HG03135 (cell line): ENCODE data around the gene RAB9A.
A peak's percentile ranks its signal among the peaks of the same experiment; 100 is the strongest.
"Not testable (repeated sequence)": the region's sequence is repeated elsewhere in the genome, so short reads cannot be mapped to it uniquely, and the experiment has no call there.

Experiments
- ATAC-seq: cut with Tn5 transposase; IDR thresholded peaks from one replicate; pipeline ENCODE4 v1.9.1; 2021; ENCODE audit warnings: mild to moderate bottlenecking, moderate library complexity; ENCODE audit not compliant: unreplicated experiment

Gene RAB9A

GRCh38 chrX:13699183-13699826 is 10.4 kb downstream of the RAB9A start:
- no peak for ATAC-seq

- no peak for ATAC-seq
Measured at GRCh38 chrX:13700380-13700779, 11.5 kb downstream of the RAB9A start.

- no peak for ATAC-seq
Measured at GRCh38 chrX:13702111-13702789, 13.3 kb downstream of the RAB9A start.

GRCh38 chrX:13703135-13703534 is 14.2 kb downstream of the RAB9A start:
- ATAC-seq = no peak

- no peak for ATAC-seq
Measured at GRCh38 chrX:13703589-13703988, 14.7 kb downstream of the RAB9A start.

- ATAC-seq = no peak
Measured at GRCh38 chrX:13711141-13711540, 22.2 kb downstream of the RAB9A start.

DNA sequence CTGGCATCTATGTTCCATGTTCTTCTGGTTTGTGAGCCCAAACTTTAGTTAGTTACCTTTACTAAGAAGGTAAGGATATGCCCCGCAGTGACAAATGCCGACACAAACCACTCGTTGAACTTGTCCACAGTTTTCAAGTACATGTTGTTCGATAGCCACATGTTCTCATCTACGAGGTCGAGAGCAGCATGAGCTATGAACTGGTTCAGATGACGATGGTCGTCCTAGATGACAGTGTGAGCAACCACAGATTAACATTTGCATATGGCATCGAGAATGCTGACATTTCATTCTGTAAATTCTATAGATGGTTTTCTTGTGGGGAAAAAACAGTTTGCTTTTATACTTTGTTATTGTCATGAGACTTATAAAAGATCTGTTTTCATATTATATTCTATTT is 27.5 kb downstream of the RAB9A start:
- ATAC-seq = no peak

- no peak for ATAC-seq
Measured at GRCh38 chrX:13716905-13717304, 28.0 kb downstream of the RAB9A start.

DNA sequence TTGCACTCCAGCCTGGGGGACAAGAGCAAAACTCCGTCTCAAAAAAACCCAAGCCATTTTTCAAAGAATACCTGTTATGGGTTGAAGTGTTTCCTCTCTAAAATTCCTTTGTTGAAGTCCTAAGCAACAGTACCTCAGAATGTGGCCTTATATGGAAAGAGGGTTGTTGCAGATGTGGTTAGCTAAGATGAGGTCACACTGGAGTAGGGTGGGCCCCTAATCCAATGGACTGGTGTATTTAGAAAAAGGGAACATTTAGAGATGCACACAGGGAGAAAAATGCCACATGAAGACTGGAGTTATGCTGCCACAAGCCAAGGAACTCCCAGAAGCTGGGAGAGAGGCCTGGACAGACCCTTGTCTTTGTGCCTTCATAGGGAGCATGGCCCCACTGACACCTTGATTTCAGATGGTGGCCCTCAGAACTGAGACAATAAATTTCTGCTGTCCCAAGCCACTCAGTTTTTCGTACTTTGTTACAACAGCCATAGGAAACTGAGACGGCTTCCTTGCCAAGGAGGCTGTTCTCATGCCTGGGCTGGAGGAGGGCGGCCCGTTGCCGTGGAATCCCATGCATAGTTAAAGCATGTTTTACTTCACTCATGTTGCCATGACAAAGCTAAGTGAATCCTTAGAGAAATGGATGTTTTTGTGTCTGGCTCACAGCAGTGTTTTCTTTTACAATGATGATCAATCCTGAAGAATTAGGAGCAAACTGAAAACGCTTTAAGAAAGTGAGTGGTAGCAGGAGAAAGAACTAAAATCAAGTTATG is 29.0 kb downstream of the RAB9A start:
- ATAC-seq = no peak

DNA sequence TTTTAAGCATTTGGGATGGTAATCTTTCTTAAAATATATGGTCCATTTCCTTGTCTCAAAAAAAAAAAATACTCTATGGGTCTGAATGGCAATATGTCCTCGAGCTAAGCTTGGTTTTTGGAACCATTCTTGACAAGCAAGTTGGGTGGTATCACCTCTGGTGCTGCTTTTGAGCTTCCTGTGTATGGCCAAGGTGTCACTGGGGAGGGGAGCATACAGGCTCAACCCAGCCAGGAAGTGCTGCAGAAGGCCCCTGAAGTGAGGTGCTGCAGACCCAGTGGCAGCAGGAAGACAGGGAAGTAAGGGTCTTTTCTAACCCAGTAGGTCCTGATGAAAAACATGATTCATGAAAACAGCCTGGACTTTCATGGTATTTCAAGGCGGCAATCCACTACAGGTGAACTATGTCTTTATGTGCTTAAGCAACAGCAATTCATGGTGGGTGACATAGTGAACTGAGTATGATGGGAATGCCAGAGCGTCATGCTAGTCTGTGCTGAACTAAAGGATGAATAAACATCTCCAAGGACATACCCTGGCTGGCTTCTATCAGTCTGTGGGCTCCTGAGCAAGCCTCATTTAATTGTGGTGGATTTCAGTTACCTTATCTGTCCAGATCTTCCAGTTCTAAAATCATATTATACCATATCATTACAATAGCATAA is 30.4 kb downstream of the RAB9A start:
- no peak for ATAC-seq

DNA sequence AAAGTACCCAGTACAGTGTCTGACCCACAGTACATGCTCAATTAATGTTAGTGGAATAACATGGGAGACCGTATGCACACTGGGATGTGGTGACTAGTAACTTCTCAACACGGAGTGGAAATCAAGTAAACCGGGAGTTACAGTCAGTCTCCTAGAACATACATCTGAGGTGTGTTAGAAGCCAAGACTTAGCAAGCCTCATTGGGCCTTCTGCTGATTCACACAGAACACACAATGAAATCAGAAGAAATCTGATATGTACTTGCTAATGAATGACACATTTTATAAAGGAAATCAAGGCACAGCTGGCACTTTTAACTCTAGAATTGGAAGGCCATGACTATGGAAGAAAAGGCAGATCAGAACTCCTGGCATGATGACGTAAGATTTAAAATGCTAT is 32.4 kb downstream of the RAB9A start:
- ATAC-seq = no peak

DNA sequence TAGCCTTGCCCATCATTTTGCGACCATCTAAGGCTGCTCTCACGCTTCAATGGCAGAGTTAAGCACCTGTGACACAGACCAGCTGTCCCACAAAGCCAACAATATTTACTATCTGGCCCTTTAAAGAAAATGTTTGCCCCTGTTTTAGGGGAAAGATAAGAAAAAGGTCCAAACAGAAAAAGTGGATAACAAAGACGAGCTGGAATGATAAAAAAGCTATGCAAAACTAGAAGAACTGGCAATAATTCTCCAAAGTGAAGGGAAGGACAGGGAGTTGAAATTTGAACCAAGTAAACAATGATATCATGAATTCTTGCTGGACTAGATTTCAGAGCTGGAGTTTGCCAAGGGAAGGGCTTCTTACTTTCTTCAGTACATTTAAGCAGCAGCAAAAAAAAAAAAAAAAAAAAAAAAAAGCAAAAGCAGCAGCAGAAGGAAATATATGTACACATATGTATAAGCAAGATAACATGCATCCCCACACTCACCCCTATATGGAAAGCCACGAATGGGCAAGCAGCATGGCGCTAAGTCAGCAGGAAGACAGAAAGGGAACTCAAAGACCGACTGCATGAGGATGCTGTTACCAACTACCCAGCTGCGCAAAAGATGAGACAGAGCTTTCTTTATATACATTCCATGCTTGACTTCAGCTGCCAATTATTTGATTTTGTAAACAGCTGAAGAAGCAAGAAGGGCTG is 33.0 kb downstream of the RAB9A start:
- ATAC-seq = no peak

- ATAC-seq = not testable (repeated sequence)
Measured at GRCh38 chrX:13724878-13725277, 36.0 kb downstream of the RAB9A start.

- ATAC-seq = not testable (repeated sequence)
Measured at GRCh38 chrX:13726583-13726982, 37.7 kb downstream of the RAB9A start.

DNA sequence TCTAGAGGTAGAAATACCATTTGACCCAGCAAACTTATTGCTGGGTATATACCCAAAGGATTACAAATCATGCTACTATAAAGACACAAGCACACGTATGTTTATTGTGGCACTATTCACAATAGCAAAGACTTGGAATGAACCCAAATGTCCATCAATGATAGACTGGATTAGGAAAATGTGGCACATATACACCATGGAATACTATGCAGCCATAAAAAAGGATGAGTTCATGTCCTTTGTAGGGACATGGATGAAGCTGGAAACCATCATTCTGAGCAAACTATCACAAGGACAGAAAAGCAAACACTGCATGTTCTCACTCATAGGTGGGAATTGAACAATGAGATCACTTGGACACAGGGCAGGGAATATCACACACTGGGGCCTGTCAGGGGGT is 41.6 kb downstream of the RAB9A start:
- not testable (repeated sequence) for ATAC-seq

DNA sequence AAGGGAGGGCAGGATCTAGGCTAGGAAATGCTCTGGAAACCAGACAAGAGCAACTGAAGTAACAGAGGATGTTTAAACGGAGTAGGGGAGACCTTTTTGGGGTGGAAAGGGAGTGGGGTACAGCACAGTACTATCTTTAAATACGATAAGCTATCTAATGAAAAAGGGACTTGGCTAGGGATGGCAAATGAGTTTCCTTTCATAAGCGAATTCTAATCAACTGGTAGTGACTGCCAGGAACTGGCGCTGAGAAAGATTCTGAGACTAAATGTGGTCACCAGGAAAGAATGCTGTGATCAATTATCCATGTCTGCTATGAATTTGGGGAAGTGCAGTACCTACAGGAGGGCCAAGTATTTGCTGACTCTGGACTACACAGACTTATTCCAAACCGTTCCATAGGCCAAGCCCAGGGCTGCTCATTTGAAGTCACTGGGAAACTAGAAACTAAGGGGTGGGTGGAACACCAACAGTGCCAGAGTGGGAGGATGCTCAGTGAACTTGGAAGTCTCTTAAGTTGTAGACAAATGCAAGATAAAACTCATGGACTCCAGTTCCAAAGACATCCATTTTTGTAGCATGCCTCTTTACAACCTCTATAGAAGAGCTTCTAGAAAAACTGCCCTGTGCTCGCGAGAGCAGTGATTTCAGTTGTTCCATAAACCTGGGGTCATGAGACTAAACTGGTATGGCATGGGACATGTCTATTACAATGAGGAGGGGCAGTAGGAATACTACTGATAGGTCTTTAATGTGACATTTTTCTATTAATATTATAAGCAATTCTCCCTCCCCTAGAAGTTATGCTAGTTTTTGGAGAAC is 43.5 kb downstream of the RAB9A start:
- ATAC-seq = no peak

- no peak for ATAC-seq
Measured at GRCh38 chrX:13733506-13733905, 44.6 kb downstream of the RAB9A start.

GRCh38 chrX:13734278-13735172 is 45.6 kb downstream of the RAB9A start, which contains the start of the genes OFD1 and TRAPPC2:
OFD1 (plus strand) TSS chrX:13734748; CDS start chrX:13735072, 324 bp downstream.
TRAPPC2 (minus strand) TSS chrX:13734620; CDS start chrX:13719963, 14,657 bp downstream.
- peak; percentile 94 for ATAC-seq

- ATAC-seq = no peak
Measured at GRCh38 chrX:13741695-13742094, 52.8 kb downstream of the RAB9A start.
